HTERT RPE-1 (cell line): ENCODE data around the gene COL6A2.
"Not testable (repeated sequence)": the region's sequence is repeated elsewhere in the genome, so short reads cannot be mapped to it uniquely, and the experiment has no call there.

Source experiments
- in situ Hi-C: fragments of 300-500 bp; cut with MboI; formaldehyde crosslinking; loops from 4 replicates; pipeline ENCODE4 v1.14.3; 2020; ENCODE audit warnings: low sequenced_read_pairs

COL6A2 gene

DNA sequence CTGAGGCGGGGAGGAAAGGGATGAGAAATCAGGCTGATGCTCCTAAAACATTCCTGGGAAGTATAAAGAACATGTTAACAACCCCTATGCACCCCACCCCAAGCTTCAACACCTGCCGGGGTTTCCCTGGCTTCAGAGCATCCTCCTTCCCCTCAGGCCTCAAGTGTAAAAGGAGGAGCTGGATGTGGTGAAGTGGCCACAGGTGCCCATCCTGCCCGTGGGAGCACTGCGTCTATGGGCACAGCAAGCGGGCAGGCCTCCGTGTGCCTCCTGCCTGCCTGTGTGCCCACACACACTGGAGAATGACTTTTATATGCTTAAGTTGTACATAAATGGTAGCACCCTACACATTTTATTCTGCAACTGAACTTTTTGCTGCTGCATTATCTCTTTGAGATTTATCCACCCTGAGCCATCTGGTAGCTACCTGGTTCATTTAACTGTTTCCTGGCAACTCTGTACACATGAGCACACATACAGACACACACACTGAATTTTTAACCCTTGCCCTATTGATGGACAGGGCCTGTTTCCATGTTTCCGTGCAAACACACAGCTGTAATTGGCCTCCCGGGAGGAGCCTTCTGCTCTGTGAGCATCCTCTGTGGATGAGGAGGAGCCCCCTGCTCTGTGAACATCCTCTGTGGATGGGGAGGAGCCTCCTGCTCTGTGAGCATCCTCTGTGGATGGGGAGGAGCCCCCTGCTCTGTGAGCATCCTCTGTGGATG lies 70.9 kb downstream of the COL6A2 start:
- in situ Hi-C loops, result no loop called here

- in situ Hi-C loops, result not testable (repeated sequence)
Observed at GRCh38 chr21:46170436-46171193, 72.7 kb downstream of the COL6A2 start.

GRCh38 chr21:46171585-46171984 lies 73.7 kb downstream of the COL6A2 start:
- in situ Hi-C loops, result no loop called here

GRCh38 chr21:46171996-46172862 lies 74.3 kb downstream of the COL6A2 start:
- in situ Hi-C loops, result no loop called here

DNA sequence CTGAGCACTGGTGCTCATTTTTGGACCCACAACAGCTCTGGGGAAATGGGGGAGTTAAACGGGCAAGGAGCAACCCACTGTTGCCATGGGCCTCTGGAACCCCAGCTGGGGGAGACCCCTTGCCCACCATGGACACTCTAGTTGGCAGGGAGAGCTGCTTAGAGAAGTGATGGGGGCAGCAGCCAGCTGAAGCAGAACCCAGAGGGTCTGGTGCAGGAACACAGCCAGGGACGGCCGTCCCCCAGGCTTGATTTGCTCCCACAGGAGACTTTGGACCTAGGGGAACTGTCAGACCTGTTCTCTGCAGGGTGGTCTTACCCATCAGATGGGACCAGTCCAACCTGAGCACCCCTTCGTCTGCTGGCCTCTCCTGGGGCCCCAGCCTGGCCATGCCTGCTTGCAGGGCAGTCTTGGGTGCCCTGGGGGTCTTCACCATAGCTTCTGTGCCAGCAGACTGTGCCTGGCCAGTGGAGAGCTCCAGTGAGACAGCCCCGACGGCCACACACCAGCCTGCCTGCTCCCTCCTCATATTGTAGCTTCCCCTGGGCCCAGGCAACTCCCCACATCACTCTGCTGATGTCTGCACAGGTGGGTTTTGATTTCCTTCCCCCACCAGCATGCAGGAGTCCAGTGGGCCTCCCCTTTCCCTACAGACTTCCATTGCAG lies 75.1 kb downstream of the COL6A2 start:
- in situ Hi-C loops, result no loop called here

- in situ Hi-C loops, result no loop called here
Observed at GRCh38 chr21:46173573-46173972, 75.7 kb downstream of the COL6A2 start.

DNA sequence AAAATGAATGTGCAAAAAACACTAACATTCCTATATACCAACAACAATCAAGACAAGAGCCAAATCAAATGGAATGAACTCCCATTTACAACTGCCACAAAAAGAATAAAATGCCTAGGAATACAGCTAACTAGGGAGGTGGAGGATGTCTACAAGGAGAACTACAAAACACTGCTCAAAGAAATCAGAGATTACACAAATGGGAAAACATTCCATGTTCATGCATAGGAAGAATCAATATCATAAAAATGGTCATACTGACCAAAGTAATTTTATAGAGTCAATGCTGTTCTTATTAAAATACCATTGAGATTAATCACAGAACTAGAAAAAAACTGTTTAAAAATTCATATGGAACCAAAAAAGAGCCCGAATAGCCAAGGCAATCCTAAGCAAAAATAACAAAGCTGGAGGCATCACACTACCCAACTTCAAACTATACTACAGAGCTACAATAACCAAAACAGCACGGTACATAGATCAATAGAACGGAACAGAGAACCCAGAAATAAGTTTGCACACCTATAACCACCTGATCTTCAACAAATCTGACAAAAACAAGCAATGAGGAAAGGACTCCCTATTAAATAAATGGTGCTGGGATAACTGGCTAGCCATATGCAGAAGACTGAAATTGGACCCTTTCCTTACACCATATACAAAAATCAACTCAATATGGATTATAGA lies 78.7 kb downstream of the COL6A2 start:
- in situ Hi-C loops, result not testable (repeated sequence)

DNA sequence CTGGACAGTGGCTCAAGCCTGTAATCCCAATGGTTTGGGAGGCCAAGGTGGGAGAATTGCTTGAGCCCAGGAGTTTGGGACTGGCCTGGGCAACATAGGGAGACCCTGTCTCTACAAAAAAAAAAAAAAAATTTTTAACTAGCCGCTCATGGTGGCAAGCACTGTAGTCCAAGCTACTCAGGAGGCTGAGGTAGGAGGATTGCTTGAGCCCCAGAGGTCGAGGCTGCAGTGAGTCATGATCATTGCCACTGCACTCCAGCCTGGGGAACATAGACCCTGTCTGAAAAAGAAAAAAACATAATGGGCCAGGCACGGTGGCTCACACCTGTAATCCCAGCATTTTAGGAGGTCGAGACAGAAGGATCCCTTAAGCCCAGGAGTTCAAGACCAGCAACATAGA lies 81.0 kb downstream of the COL6A2 start:
- in situ Hi-C loops, result no loop called here
